SU-DHL-6 (cell line): ENCODE data around the gene ABCF1.

Source experiments
- H2AFZ ChIP-seq: fragments of 200-600 bp; sonication (generic); 2 replicates; pipeline ENCODE4 v1.6.1; 2014; ENCODE audit warnings: low read depth, mild to moderate bottlenecking, moderate library complexity, mixed read lengths, antibody characterized with exemption, low read length; ENCODE audit not compliant: severe bottlenecking
- H3F3A ChIP-seq: fragments of 200-600 bp; shearing (Covaris generic); 2 replicates; pipeline ENCODE4 v1.6.0; 2016; ENCODE audit warnings: antibody characterized with exemption, mild to moderate bottlenecking; ENCODE audit not compliant: insufficient read depth
- H3K27ac ChIP-seq: fragments of 200-600 bp; sonication (generic); 2 replicates; pipeline ENCODE4 v1.5.1; 2016; ENCODE audit warnings: low read depth, mild to moderate bottlenecking, low read length, moderate library complexity, mixed read lengths
- H3K27me3 ChIP-seq: fragments of 200-600 bp; sonication (generic), shearing (Covaris generic); 2 replicates; pipeline ENCODE4 v1.6.0; 2014; ENCODE audit warnings: mild to moderate bottlenecking, low read length
- H3K36me3 ChIP-seq: fragments of 200-600 bp; sonication (generic); 2 replicates; pipeline ENCODE4 v1.6.1; 2014; ENCODE audit warnings: mild to moderate bottlenecking, low read length, mixed read lengths
- H3K4me2 ChIP-seq: fragments of 300-600, 200-600 bp; shearing (Covaris generic), sonication (generic); 2 replicates; pipeline ENCODE4 v1.6.0; 2014; ENCODE audit warnings: low read length, low read depth, mild to moderate bottlenecking; ENCODE audit not compliant: poor library complexity, severe bottlenecking
- H3K4me3 ChIP-seq: fragments of 200-600 bp; sonication (generic); 2 replicates; pipeline ENCODE4 v1.5.1; 2014; ENCODE audit warnings: antibody characterized with exemption, low read length, mild to moderate bottlenecking, mixed read lengths; ENCODE audit not compliant: insufficient read depth, poor library complexity, severe bottlenecking
- H3K79me2 ChIP-seq: fragments of 200-600 bp; sonication (generic); 2 replicates; pipeline ENCODE4 v1.6.1; 2014; ENCODE audit warnings: mild to moderate bottlenecking, low read length, moderate library complexity; ENCODE audit not compliant: insufficient read depth
- H3K9ac ChIP-seq: fragments of 200-600 bp; sonication (generic); 2 replicates; pipeline ENCODE4 v1.7.0; 2014; ENCODE audit warnings: mild to moderate bottlenecking, low read length
- H3K9me2 ChIP-seq: fragments of 200-600 bp; sonication (generic); replicated peaks from 2 replicates; pipeline ENCODE4 v1.6.1; 2014; ENCODE audit warnings: low read length; ENCODE audit not compliant: insufficient read depth
- H3K9me3 ChIP-seq: fragments of 200-600 bp; sonication (generic); 2 replicates; pipeline ENCODE4 v1.6.1; 2014; ENCODE audit warnings: low read length, mixed read lengths; ENCODE audit not compliant: insufficient read depth
- H4K20me1 ChIP-seq: fragments of 200-600 bp; sonication (generic); 2 replicates; pipeline ENCODE4 v1.6.1; 2014; ENCODE audit warnings: low read depth, mild to moderate bottlenecking, antibody characterized with exemption, low read length, moderate library complexity, mixed read lengths
- EZH2phosphoT487 ChIP-seq: fragments of 200-600 bp; sonication (generic), shearing (Covaris generic); conservative IDR thresholded peaks from 2 replicates; pipeline ENCODE4 v1.6.1; 2018; ENCODE audit warnings: mild to moderate bottlenecking, antibody characterized with exemption, low read length, moderate library complexity, mixed read lengths
- TF ChIP-seq, protein P1 (sequence below): fragments of 200-600 bp; sonication (generic); IDR thresholded peaks from one replicate; pipeline ENCODE4 v1.5.1; 2017; ENCODE audit warnings: antibody characterized with exemption, mild to moderate bottlenecking, low read length, moderate library complexity; ENCODE audit not compliant: insufficient read depth, poor library complexity, severe bottlenecking

The ABCF1 gene

DNA sequence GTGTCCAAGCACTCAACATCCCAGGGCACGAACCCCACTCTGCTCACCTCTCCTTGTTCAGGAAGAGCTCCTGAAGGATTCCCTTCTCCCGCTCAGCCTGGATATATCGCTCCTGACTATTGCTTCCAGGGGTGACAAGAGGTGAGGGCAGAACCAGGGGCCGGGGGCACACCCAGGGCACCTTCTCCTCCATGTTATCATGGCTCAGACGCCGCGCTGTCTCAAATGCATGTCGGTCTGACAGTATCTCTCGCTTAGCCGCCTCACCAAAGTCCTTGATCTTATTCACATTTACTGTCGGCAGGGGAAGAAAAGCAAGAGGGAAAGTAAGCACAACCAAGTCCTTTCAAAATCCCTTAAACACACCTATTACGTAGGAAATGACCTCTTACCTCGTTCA lies 32.7 kb downstream of the ABCF1 start:
- H2AFZ ChIP-seq: no peak overlapping the region
- no peak overlapping the region for H3K4me2 ChIP-seq
- peaks cover 57% of the 10 kb centered on the region for H3K36me3 ChIP-seq
- TF ChIP-seq, protein P1, sequence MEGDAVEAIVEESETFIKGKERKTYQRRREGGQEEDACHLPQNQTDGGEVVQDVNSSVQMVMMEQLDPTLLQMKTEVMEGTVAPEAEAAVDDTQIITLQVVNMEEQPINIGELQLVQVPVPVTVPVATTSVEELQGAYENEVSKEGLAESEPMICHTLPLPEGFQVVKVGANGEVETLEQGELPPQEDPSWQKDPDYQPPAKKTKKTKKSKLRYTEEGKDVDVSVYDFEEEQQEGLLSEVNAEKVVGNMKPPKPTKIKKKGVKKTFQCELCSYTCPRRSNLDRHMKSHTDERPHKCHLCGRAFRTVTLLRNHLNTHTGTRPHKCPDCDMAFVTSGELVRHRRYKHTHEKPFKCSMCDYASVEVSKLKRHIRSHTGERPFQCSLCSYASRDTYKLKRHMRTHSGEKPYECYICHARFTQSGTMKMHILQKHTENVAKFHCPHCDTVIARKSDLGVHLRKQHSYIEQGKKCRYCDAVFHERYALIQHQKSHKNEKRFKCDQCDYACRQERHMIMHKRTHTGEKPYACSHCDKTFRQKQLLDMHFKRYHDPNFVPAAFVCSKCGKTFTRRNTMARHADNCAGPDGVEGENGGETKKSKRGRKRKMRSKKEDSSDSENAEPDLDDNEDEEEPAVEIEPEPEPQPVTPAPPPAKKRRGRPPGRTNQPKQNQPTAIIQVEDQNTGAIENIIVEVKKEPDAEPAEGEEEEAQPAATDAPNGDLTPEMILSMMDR: no peak
- no peak for TF ChIP-seq EZH2phosphoT487
- no peak overlapping the region for H3K27ac ChIP-seq
- no peak overlapping the region for H3K9ac ChIP-seq
- no peaks in the 10 kb centered on the region for H3K9me2 ChIP-seq
- H3K4me3 ChIP-seq: no peak overlapping the region
- H3K27me3 ChIP-seq: no peaks in the 10 kb centered on the region
- no peaks in the 10 kb centered on the region for H3K9me3 ChIP-seq
- no peaks in the 10 kb centered on the region for H3K79me2 ChIP-seq
- peaks cover 29% of the 10 kb centered on the region for H3F3A ChIP-seq
- no peaks in the 10 kb centered on the region for H4K20me1 ChIP-seq

GRCh38 chr6:30610065-30610464 lies 38.8 kb downstream of the ABCF1 start:
- H4K20me1 ChIP-seq: no peaks in the 10 kb centered on the region; the same call in 1 of the 2 replicates
- H3K9ac ChIP-seq: no peak overlapping the region
- no peak overlapping the region for H2AFZ ChIP-seq
- H3F3A ChIP-seq: peaks cover 49% of the 10 kb centered on the region
- H3K4me3 ChIP-seq: no peak overlapping the region
- no peak overlapping the region for H3K27ac ChIP-seq
- peaks cover 41% of the 10 kb centered on the region for H3K36me3 ChIP-seq
- H3K27me3 ChIP-seq: no peaks in the 10 kb centered on the region
- H3K9me2 ChIP-seq: no peaks in the 10 kb centered on the region
- H3K79me2 ChIP-seq: peaks cover 22% of the 10 kb centered on the region
- TF ChIP-seq, protein P1: no peak
- no peak for TF ChIP-seq EZH2phosphoT487
- no peaks in the 10 kb centered on the region for H3K9me3 ChIP-seq
- H3K4me2 ChIP-seq: no peak overlapping the region

- Histone ChIP-seq H3K36me3 (peaks cover 35% of the 10 kb centered on the region), H3K4me3 (no peak overlapping the region), H3K9me3 (no peaks in the 10 kb centered on the region), H3K27ac (no peak overlapping the region), H3F3A (peaks cover 61% of the 10 kb centered on the region), H3K79me2 (peaks cover 28% of the 10 kb centered on the region), H4K20me1 (no peaks in the 10 kb centered on the region; the same call in 1 of the 2 replicates), H3K4me2 (no peak overlapping the region), H3K9me2 (no peaks in the 10 kb centered on the region), H3K9ac (no peak overlapping the region), H3K27me3 (no peaks in the 10 kb centered on the region), H2AFZ (no peak overlapping the region)
- TF ChIP-seq, protein P1: no peak
- TF ChIP-seq EZH2phosphoT487: no peak
Measured at GRCh38 chr6:30611150-30611855, 40.1 kb downstream of the ABCF1 start.
